ENCODE data around the gene ATXN1.

ATXN1 gene

GRCh38 chr6:16374016-16374415 is 387.2 kb downstream of the ATXN1 start:
- Histone ChIP-seq H4K20me1 (ENCODE audit: insufficient read depth) (no peaks in the 10 kb centered on the region), H3K36me3 (ENCODE audit: insufficient read depth) (no peaks in the 10 kb centered on the region), H3K4me3 (IDR thresholded peaks at IDR 0.05; ENCODE audit: insufficient read depth, low read depth, low read length) (no peak overlapping the region), H3K4me1 (ENCODE audit: low read depth, poor library complexity, severe bottlenecking) (no peaks in the 10 kb centered on the region), H3K4me2 (no peak overlapping the region), H3K9ac (no peak overlapping the region), H3K27me3 (ENCODE audit: insufficient read depth, low read depth) (no peaks in the 10 kb centered on the region), H2AFZ (ENCODE audit: low read depth) (no peak overlapping the region), H3K79me2 (ENCODE audit: insufficient read depth, low read depth) (no peaks in the 10 kb centered on the region), H3K27ac (no peak overlapping the region)
- no peak for TF ChIP-seq CTCF (conservative IDR thresholded peaks at IDR 0.05; ENCODE audit: low read depth, low read length)

GRCh38 chr6:16372029-16372776 is 389.1 kb downstream of the ATXN1 start:
- Histone ChIP-seq H3K27ac (no peak overlapping the region), H3K79me2 (ENCODE audit: insufficient read depth, low read depth) (no peaks in the 10 kb centered on the region), H3K27me3 (ENCODE audit: insufficient read depth, low read depth) (no peaks in the 10 kb centered on the region), H2AFZ (ENCODE audit: low read depth) (no peak overlapping the region), H4K20me1 (ENCODE audit: insufficient read depth) (no peaks in the 10 kb centered on the region), H3K36me3 (ENCODE audit: insufficient read depth) (no peaks in the 10 kb centered on the region), H3K4me3 (IDR thresholded peaks at IDR 0.05; ENCODE audit: insufficient read depth, low read depth, low read length) (no peak overlapping the region), H3K9ac (no peak overlapping the region), H3K4me2 (no peak overlapping the region), H3K4me1 (ENCODE audit: low read depth, poor library complexity, severe bottlenecking) (no peaks in the 10 kb centered on the region)
- TF ChIP-seq CTCF (conservative IDR thresholded peaks at IDR 0.05; ENCODE audit: low read depth, low read length) = no peak

- no peak overlapping the region for H3K4me2 ChIP-seq
These were observed 389.9 kb downstream of the ATXN1 start for GRCh38 chr6:16371401-16371800.

GRCh38 chr6:16370943-16371342 is 390.3 kb downstream of the ATXN1 start:
- Histone ChIP-seq H3K9ac (no peak overlapping the region), H3K4me1 (ENCODE audit: low read depth, poor library complexity, severe bottlenecking) (no peaks in the 10 kb centered on the region), H3K79me2 (ENCODE audit: insufficient read depth, low read depth) (no peaks in the 10 kb centered on the region), H3K4me3 (IDR thresholded peaks at IDR 0.05; ENCODE audit: insufficient read depth, low read depth, low read length) (no peak overlapping the region), H3K27ac (no peak overlapping the region), H3K27me3 (ENCODE audit: insufficient read depth, low read depth) (no peaks in the 10 kb centered on the region), H3K36me3 (ENCODE audit: insufficient read depth) (no peaks in the 10 kb centered on the region), H3K4me2 (no peak overlapping the region), H2AFZ (ENCODE audit: low read depth) (no peak overlapping the region), H4K20me1 (ENCODE audit: insufficient read depth) (no peaks in the 10 kb centered on the region)
- TF ChIP-seq CTCF (conservative IDR thresholded peaks at IDR 0.05; ENCODE audit: low read depth, low read length) = no peak

More at GRCh38 chr6:16371401-16371800, 389.9 kb downstream of the ATXN1 start:
- Histone ChIP-seq H4K20me1 (ENCODE audit: insufficient read depth) (no peaks in the 10 kb centered on the region), H2AFZ (ENCODE audit: low read depth) (no peak overlapping the region), H3K27me3 (ENCODE audit: insufficient read depth, low read depth) (no peaks in the 10 kb centered on the region), H3K4me3 (IDR thresholded peaks at IDR 0.05; ENCODE audit: insufficient read depth, low read depth, low read length) (no peak overlapping the region), H3K4me1 (ENCODE audit: low read depth, poor library complexity, severe bottlenecking) (no peaks in the 10 kb centered on the region), H3K36me3 (ENCODE audit: insufficient read depth) (no peaks in the 10 kb centered on the region), H3K9ac (no peak overlapping the region), H3K79me2 (ENCODE audit: insufficient read depth, low read depth) (no peaks in the 10 kb centered on the region), H3K27ac (no peak overlapping the region)
- TF ChIP-seq CTCF (conservative IDR thresholded peaks at IDR 0.05; ENCODE audit: low read depth, low read length) = no peak

Measured in KMS-11 (cell line).